OCI-M2 (cell line): ENCODE data around the gene PRDM8.
"Not testable (repeated sequence)": the region's sequence is repeated elsewhere in the genome, so short reads cannot be mapped to it uniquely, and the experiment has no call there.

Experiments
- DNase-seq: peaks from one replicate; lab custom pipeline; 2025; ENCODE audit not compliant: unreplicated experiment; lab: John Stamatoyannopoulos, UW

The PRDM8 gene

GRCh38 chr4:80225595-80225994, 28.3 kb downstream of the PRDM8 start:
- no peak for DNase-seq

GRCh38 chr4:80226094-80226493, 28.8 kb downstream of the PRDM8 start:
- no peak for DNase-seq

- DNase-seq: no peak
Measured at GRCh38 chr4:80228460-80228859, 31.2 kb downstream of the PRDM8 start.

- DNase-seq: no peak
Measured at GRCh38 chr4:80229128-80229527, 31.8 kb downstream of the PRDM8 start.

- no peak for DNase-seq
Measured at GRCh38 chr4:80229590-80229989, 32.3 kb downstream of the PRDM8 start.

- no peak for DNase-seq
Measured at GRCh38 chr4:80231180-80231579, 33.9 kb downstream of the PRDM8 start.

GRCh38 chr4:80232707-80233370, 35.5 kb downstream of the PRDM8 start:
- DNase-seq: no peak

- no peak for DNase-seq
Measured at GRCh38 chr4:80233390-80233789, 36.1 kb downstream of the PRDM8 start.

- DNase-seq: no peak
Measured at GRCh38 chr4:80235451-80235850, 38.1 kb downstream of the PRDM8 start.

GRCh38 chr4:80237992-80238391, 40.7 kb downstream of the PRDM8 start:
- no peak for DNase-seq

- DNase-seq: no peak
Measured at GRCh38 chr4:80239480-80240150, 42.3 kb downstream of the PRDM8 start.

- DNase-seq: no peak
Measured at GRCh38 chr4:80240976-80241375, 43.7 kb downstream of the PRDM8 start.

- DNase-seq: no peak
Measured at GRCh38 chr4:80243274-80244018, 46.1 kb downstream of the PRDM8 start.

- DNase-seq: not testable (repeated sequence)
Measured at GRCh38 chr4:80247484-80247883, 50.2 kb downstream of the PRDM8 start.

GRCh38 chr4:80249144-80249543, 51.8 kb downstream of the PRDM8 start:
- DNase-seq: no peak

GRCh38 chr4:80252427-80252826, 55.1 kb downstream of the PRDM8 start:
- DNase-seq: no peak

- no peak for DNase-seq
Measured at GRCh38 chr4:80252953-80253352, 55.6 kb downstream of the PRDM8 start.

GRCh38 chr4:80253510-80253909, 56.2 kb downstream of the PRDM8 start:
- DNase-seq: no peak
